ENCODE results near the gene NEDD4.
"Not testable (repeated sequence)": the region's sequence is repeated elsewhere in the genome, so short reads cannot be mapped to it uniquely, and the experiment has no call there.

The NEDD4 gene

DNA sequence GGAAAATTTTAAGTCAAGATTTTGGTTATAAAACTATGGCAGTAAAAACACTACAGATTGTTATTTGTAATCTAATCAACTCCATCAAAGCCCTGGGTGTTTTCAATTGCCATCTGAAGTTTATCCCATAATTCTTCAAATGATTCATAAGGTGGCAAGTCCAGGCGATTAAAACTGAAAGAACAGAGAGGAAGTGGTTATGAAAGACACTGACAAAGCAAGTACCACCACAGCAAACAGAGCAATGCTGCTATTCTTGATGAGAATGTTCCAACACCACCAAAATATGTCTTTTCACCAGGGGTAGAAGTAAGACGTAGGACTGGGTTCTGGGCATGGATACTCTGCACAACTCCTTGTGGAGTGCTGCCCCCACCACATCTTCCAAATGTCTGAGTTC lies 163.6 kb downstream of the NEDD4 start:
- peak; percentile 9 for DNase-seq (ENCODE audit: low spot score)
- TF ChIP-seq, protein P1, sequence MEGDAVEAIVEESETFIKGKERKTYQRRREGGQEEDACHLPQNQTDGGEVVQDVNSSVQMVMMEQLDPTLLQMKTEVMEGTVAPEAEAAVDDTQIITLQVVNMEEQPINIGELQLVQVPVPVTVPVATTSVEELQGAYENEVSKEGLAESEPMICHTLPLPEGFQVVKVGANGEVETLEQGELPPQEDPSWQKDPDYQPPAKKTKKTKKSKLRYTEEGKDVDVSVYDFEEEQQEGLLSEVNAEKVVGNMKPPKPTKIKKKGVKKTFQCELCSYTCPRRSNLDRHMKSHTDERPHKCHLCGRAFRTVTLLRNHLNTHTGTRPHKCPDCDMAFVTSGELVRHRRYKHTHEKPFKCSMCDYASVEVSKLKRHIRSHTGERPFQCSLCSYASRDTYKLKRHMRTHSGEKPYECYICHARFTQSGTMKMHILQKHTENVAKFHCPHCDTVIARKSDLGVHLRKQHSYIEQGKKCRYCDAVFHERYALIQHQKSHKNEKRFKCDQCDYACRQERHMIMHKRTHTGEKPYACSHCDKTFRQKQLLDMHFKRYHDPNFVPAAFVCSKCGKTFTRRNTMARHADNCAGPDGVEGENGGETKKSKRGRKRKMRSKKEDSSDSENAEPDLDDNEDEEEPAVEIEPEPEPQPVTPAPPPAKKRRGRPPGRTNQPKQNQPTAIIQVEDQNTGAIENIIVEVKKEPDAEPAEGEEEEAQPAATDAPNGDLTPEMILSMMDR (IDR thresholded peaks at IDR 0.05; ENCODE audit: extremely low read depth, missing control alignments): no peak

DNA sequence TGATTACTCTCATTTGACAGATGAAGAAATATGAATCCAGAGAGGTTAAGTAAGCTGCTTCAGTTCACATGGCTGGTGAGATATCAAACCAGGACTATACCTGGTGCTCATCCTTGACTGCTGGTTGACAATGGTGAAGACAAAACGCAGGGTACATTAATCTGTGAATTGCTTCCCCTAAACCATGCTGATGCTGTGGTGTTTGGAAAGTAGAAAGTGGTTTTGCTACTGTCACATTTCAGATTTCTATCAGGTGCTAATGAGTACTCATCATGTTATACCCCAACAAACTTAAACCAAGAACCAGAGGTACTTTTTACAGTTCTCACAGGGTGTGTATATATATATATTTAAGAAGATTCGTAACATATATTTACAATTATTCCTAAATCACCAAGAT lies 165.5 kb downstream of the NEDD4 start:
- TF ChIP-seq, protein P1 (IDR thresholded peaks at IDR 0.05; ENCODE audit: extremely low read depth, missing control alignments): no peak
- no peak for DNase-seq (ENCODE audit: low spot score)

DNA sequence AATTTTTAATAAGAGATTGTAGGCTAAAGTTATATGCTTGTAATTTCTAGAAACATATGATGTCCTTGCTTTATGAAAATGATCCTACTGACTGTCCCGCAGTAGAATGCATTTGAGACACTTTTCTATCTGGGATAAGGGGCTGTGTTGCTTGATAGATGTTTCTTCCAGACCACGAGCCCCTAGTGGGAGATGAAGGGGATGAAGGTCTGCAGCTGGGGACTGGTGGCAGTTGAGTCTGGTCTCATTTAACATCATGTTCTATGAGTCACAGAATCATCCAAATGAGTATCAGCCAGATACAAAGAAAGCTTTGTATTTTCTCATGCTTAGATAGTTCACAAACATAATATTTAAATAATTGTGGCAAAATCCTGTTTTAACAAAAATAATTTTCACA lies 166.2 kb downstream of the NEDD4 start:
- no peak for DNase-seq (ENCODE audit: low spot score)
- TF ChIP-seq, protein P1 (IDR thresholded peaks at IDR 0.05; ENCODE audit: extremely low read depth, missing control alignments): no peak

DNA sequence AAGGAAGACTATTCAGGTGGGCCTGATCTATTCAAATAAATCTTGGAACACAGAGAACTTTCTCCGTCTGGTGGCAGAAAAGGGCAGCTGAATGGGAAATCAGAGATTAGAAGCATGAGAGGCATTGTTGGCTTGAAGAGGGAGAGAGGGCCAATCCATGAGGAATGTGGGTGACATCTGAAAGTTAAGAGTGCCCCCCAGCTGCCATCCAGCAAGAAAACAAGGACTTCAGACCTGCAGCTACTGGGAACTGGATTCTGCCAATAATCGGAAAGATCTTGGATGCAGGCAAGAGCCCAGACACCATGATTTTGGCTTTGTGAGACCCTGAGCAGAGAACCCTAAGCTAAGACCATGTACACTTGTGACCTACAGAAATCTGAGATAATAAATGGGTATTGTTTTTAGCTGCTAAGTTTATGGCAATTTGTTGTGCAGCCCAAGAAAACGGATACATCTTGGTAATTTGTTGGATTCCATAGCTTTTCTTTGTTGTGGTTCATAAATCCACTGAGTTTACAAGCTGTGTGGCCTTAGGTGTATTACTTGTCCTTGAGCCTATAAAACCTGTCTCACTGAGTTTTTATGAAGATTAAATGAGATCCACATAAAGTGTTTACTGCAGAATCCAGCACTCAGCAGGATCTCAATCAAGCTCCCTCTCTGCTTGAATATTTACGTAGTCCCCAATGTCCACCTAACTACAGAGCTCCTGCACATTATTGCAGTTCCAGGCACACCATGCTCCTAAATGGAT lies 168.4 kb downstream of the NEDD4 start:
- TF ChIP-seq, protein P1 (IDR thresholded peaks at IDR 0.05; ENCODE audit: extremely low read depth, missing control alignments): no peak
- DNase-seq (ENCODE audit: low spot score): no peak

DNA sequence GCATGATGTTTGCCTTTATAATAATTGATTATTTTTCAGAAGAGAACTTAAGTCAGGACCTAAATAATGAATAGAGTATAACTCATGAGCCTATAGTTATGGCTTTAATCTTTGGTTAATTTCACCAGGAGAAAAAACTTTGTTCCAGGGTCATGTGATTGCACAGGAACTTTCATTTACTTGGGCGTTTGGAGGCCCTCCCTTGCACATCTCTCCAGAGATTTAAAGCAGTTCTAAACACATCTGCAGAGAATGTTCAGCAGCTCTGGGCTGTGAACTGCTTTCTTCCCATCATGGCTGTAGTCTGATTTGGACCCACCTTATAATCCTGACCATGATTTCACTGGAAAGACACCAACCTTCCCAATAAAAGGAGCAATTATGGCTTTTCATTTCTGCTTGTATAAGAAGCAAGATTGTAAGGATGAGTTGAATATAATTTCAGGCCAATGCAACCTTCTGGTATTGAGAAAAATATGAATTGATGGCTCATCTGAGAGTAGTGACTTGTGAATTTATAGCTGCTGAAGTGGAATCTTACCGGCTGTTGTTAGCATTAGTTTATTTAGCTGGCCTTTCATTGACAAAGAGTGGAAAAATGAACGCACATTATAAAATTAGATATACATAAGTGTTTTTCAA lies 169.6 kb downstream of the NEDD4 start:
- no peak for DNase-seq (ENCODE audit: low spot score)
- TF ChIP-seq, protein P1 (IDR thresholded peaks at IDR 0.05; ENCODE audit: extremely low read depth, missing control alignments): no peak

DNA sequence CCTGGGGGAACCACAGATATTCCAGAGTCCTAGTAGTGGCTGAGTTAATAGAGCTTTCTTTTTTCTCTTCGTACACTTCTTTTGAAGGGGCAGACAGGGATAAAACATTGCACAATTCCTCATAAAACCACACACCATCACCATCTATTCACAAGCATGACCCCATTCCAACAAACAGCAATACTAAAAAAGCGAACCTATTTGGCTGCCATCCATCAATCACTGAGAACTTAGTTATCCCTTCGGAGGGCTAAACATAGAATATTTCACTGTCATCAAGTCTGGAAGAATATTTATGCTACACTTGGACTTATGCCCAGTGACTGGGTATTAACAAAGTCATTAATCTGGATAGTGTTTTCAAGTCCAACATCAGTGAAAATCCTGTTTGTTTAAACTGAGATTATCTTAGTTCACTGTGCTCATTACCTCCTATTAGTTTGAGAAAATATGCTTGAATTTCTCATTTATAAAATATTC lies 170.2 kb downstream of the NEDD4 start:
- TF ChIP-seq, protein P1 (IDR thresholded peaks at IDR 0.05; ENCODE audit: extremely low read depth, missing control alignments): no peak
- DNase-seq (ENCODE audit: low spot score): no peak

DNA sequence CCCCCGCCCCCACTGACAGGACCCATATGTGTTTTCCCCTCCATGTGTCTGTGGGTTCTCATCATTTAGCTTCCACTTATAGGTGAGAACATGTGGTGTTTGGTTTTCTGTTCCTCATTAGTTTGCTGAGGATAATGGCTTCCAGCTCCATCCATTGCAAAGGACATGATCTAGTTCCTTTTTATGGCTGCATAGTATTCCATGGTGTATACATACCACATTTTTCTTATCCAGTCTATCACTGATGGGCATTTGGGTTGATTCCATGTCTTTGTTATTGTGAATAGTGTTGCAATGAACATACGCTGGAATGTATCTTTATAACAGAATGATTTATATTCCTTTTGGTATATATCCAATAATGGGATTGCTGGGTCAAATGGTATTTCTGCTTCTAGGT lies 171.7 kb downstream of the NEDD4 start:
- DNase-seq (ENCODE audit: low spot score): not testable (repeated sequence)
